GM18502 (cell line): ENCODE results near the gene ZNF428.
"Not testable (repeated sequence)": the region's sequence is repeated elsewhere in the genome, so short reads cannot be mapped to it uniquely, and the experiment has no call there.

Experiments used
- ATAC-seq: cut with Tn5 transposase; IDR thresholded peaks from one replicate; pipeline ENCODE4 v1.9.1; 2021; ENCODE audit warnings: mild to moderate bottlenecking; ENCODE audit not compliant: unreplicated experiment, poor library complexity

ZNF428 gene

GRCh38 chr19:43640424-43640757, 21.0 kb upstream of the ZNF428 start:
- no peak for ATAC-seq

GRCh38 chr19:43639519-43640423, 20.3 kb upstream of the ZNF428 start, which contains the start of gene CADM4:
TSS of gene CADM4 (minus strand) at chr19:43639850. CDS start at chr19:43639790, 60 bp downstream.
- no peak for ATAC-seq

- ATAC-seq, result no peak
These were observed 19.6 kb upstream of the ZNF428 start for GRCh38 chr19:43638995-43639518.

- ATAC-seq, result no peak
These were observed 19.0 kb upstream of the ZNF428 start for GRCh38 chr19:43638214-43638994.

GRCh38 chr19:43636121-43636683, 16.8 kb upstream of the ZNF428 start:
- ATAC-seq, result no peak

- not testable (repeated sequence) for ATAC-seq
These were observed 16.1 kb upstream of the ZNF428 start for GRCh38 chr19:43635561-43635940.

GRCh38 chr19:43634872-43635560, 15.6 kb upstream of the ZNF428 start:
- ATAC-seq, result no peak

GRCh38 chr19:43634506-43634871, 15.1 kb upstream of the ZNF428 start:
- ATAC-seq, result no peak

GRCh38 chr19:43634068-43634467, 14.6 kb upstream of the ZNF428 start:
- no peak for ATAC-seq

- no peak for ATAC-seq
These were observed 14.1 kb upstream of the ZNF428 start for GRCh38 chr19:43633520-43633919.

- no peak for ATAC-seq
These were observed 12.1 kb upstream of the ZNF428 start for GRCh38 chr19:43631491-43631890.

GRCh38 chr19:43628646-43629326, 9.4 kb upstream of the ZNF428 start:
- ATAC-seq, result no peak

- ATAC-seq, result no peak
These were observed 7.4 kb upstream of the ZNF428 start for GRCh38 chr19:43626838-43627237.

- ATAC-seq, result no peak
These were observed 6.6 kb upstream of the ZNF428 start for GRCh38 chr19:43625918-43626579.

GRCh38 chr19:43624933-43625332, 5.5 kb upstream of the ZNF428 start:
- no peak for ATAC-seq

GRCh38 chr19:43623889-43624670, 4.7 kb upstream of the ZNF428 start:
- no peak for ATAC-seq

GRCh38 chr19:43622956-43623355, 3.5 kb upstream of the ZNF428 start:
- no peak for ATAC-seq

- ATAC-seq, result no peak
These were observed 2.6 kb upstream of the ZNF428 start for GRCh38 chr19:43622070-43622469.
